SK-N-SH treated with all-trans-retinoic acid at 6 μM for 48 hours (cell line): ENCODE results near the gene KLF9.

ENCODE experiments used
- ATAC-seq: fragments of 200-7000 bp; cut with Tn5 transposase; 3 replicates; pipeline ENCODE4 v1.9.1; 2020; ENCODE audit warnings: mild to moderate bottlenecking, moderate library complexity
- ARNTL ChIP-seq: fragments of 450-650 bp; formaldehyde crosslinking; IDR thresholded peaks from 2 replicates; pipeline ENCODE4 v1.5.0; 2020; ENCODE audit warnings: low read depth, mild to moderate bottlenecking, moderate library complexity, borderline replicate concordance
- BACH2 ChIP-seq: fragments of 250-450 bp; sonication (Bioruptor Pico); IDR thresholded peaks from 2 replicates; pipeline ENCODE4 v1.9.0; 2021; ENCODE audit warnings: mild to moderate bottlenecking, borderline replicate concordance
- CREB5 ChIP-seq: fragments of 250-450 bp; sonication (Bioruptor Pico); IDR thresholded peaks from 2 replicates; pipeline ENCODE4 v1.5.1; 2020; ENCODE audit warnings: low read depth, mild to moderate bottlenecking, moderate library complexity
- CSDC2 ChIP-seq: fragments of 250-450 bp; sonication (Bioruptor Pico); IDR thresholded peaks from 2 replicates; pipeline ENCODE4 v1.5.0; 2020; ENCODE audit warnings: mild to moderate bottlenecking, moderate library complexity
- CSRNP3 ChIP-seq: fragments of 250-450 bp; sonication (Bioruptor Pico); IDR thresholded peaks from 2 replicates; pipeline ENCODE4 v1.5.1; 2021; ENCODE audit warnings: mild to moderate bottlenecking, moderate library complexity
- ESRRG ChIP-seq: fragments of 250-450 bp; sonication (Bioruptor Pico); IDR thresholded peaks from 2 replicates; pipeline ENCODE4 v1.6.1; 2021; ENCODE audit warnings: mild to moderate bottlenecking
- GLIS3 ChIP-seq: fragments of 250-450 bp; sonication (Bioruptor Pico); IDR thresholded peaks from 2 replicates; pipeline ENCODE4 v1.5.0; 2020; ENCODE audit warnings: mild to moderate bottlenecking, moderate library complexity
- ISL1 ChIP-seq: fragments of 250-450 bp; sonication (Bioruptor Pico); IDR thresholded peaks from 2 replicates; pipeline ENCODE4 v2.1.2; 2022; ENCODE audit warnings: mild to moderate bottlenecking, moderate library complexity
- OSR1 ChIP-seq: fragments of 250-450 bp; sonication (Bioruptor Pico); IDR thresholded peaks from 2 replicates; pipeline ENCODE4 v1.8.0; 2022; ENCODE audit warnings: moderate library complexity, mild to moderate bottlenecking, inconsistent platforms
- PATZ1 ChIP-seq: fragments of 250-450 bp; sonication (Bioruptor Pico); IDR thresholded peaks from 2 replicates; pipeline ENCODE4 v1.8.0; 2020; ENCODE audit warnings: mild to moderate bottlenecking, moderate library complexity, borderline replicate concordance
- POU6F1 ChIP-seq: fragments of 250-450 bp; sonication (Bioruptor Pico); IDR thresholded peaks from 2 replicates; pipeline ENCODE4 v1.8.0; 2021; ENCODE audit warnings: low read depth, mild to moderate bottlenecking, moderate library complexity, borderline replicate concordance
- PPARA ChIP-seq: fragments of 250-450 bp; sonication (Bioruptor Pico); IDR thresholded peaks from 2 replicates; pipeline ENCODE4 v1.5.0; 2020; ENCODE audit warnings: mild to moderate bottlenecking, borderline replicate concordance
- RARB ChIP-seq: fragments of 250-450 bp; sonication (Bioruptor Pico); IDR thresholded peaks from 2 replicates; pipeline ENCODE4 v1.8.0; 2021; ENCODE audit warnings: mild to moderate bottlenecking, moderate library complexity
- SNAI2 ChIP-seq: fragments of 250-450 bp; sonication (Bioruptor Pico); IDR thresholded peaks from 2 replicates; pipeline ENCODE4 v1.5.0; 2020; ENCODE audit warnings: mild to moderate bottlenecking, moderate library complexity
- TCF4 ChIP-seq: fragments of 250-450 bp; sonication (Bioruptor Pico); IDR thresholded peaks from 2 replicates; pipeline ENCODE4 v1.8.0; 2021; ENCODE audit warnings: mild to moderate bottlenecking, moderate library complexity, borderline replicate concordance
- TOX ChIP-seq: fragments of 250-450 bp; sonication (Bioruptor Pico); IDR thresholded peaks from 2 replicates; pipeline ENCODE4 v1.8.0; 2021; ENCODE audit warnings: mild to moderate bottlenecking, moderate library complexity, borderline replicate concordance
- TSHZ2 ChIP-seq: fragments of 250-450 bp; sonication (Bioruptor Pico); IDR thresholded peaks from 2 replicates; pipeline ENCODE4 v1.5.0; 2020; ENCODE audit warnings: mild to moderate bottlenecking, moderate library complexity
- ZC3H10 ChIP-seq: fragments of 250-450 bp; sonication (Bioruptor Pico); IDR thresholded peaks from 2 replicates; pipeline ENCODE4 v1.5.1; 2021; ENCODE audit warnings: mild to moderate bottlenecking, moderate library complexity
- ZFP3 ChIP-seq: fragments of 250-450 bp; sonication (Bioruptor Pico); IDR thresholded peaks from 2 replicates; pipeline ENCODE4 v1.5.0; 2020; ENCODE audit warnings: mild to moderate bottlenecking, moderate library complexity
- ZFP30 ChIP-seq: fragments of 450-650 bp; formaldehyde crosslinking; IDR thresholded peaks from 2 replicates; pipeline ENCODE4 v1.5.0; 2022; ENCODE audit warnings: mild to moderate bottlenecking, moderate library complexity
- ZNF565 ChIP-seq: fragments of 450-650 bp; formaldehyde crosslinking; conservative IDR thresholded peaks from 2 replicates; pipeline ENCODE4 v1.5.0; 2020; ENCODE audit warnings: low read depth, mild to moderate bottlenecking, moderate library complexity
- ZNF8 ChIP-seq: fragments of 450-650 bp; formaldehyde crosslinking; IDR thresholded peaks from 2 replicates; pipeline ENCODE4 v1.5.0; 2020; ENCODE audit warnings: mild to moderate bottlenecking, moderate library complexity

Gene KLF9

GRCh38 chr9:70347046-70347445 is 67.4 kb downstream of the KLF9 start:
- no peak for ATAC-seq
- TF ChIP-seq CSRNP3 (CRISPR knock-in tag) = no peak
- TF ChIP-seq PATZ1 (CRISPR knock-in tag) = no peak
- no peak for TF ChIP-seq POU6F1 (CRISPR knock-in tag)
- no peak for TF ChIP-seq RARB (CRISPR knock-in tag)
- TF ChIP-seq BACH2 (CRISPR knock-in tag) = no peak
- TF ChIP-seq TCF4 (CRISPR knock-in tag) = no peak
- TF ChIP-seq ISL1 (CRISPR knock-in tag) = no peak
- no peak for TF ChIP-seq ZNF565 (CRISPR knock-in tag)
- no peak for TF ChIP-seq ZNF8 (CRISPR knock-in tag)
- no peak for TF ChIP-seq CREB5 (CRISPR knock-in tag)
- TF ChIP-seq ZC3H10 (CRISPR knock-in tag) = no peak
- no peak for TF ChIP-seq GLIS3 (CRISPR knock-in tag)
- no peak for TF ChIP-seq TSHZ2 (CRISPR knock-in tag)
- TF ChIP-seq ESRRG (CRISPR knock-in tag) = no peak
- TF ChIP-seq PPARA (CRISPR knock-in tag) = no peak
- no peak for TF ChIP-seq ARNTL (CRISPR knock-in tag)
- TF ChIP-seq ZFP3 (CRISPR knock-in tag) = no peak
- no peak for TF ChIP-seq ZFP30 (CRISPR knock-in tag)
- TF ChIP-seq CSDC2 (CRISPR knock-in tag) = no peak
- TF ChIP-seq TOX (CRISPR knock-in tag) = no peak

GRCh38 chr9:70340572-70340971 is 73.9 kb downstream of the KLF9 start:
- ATAC-seq = 0 out of 3 replicates have a peak, but pooled peaks have one; percentile 42
- no peak for TF ChIP-seq TCF4 (CRISPR knock-in tag)
- TF ChIP-seq OSR1 (CRISPR knock-in tag) = no peak
- no peak for TF ChIP-seq ZNF565 (CRISPR knock-in tag)
- no peak for TF ChIP-seq PATZ1 (CRISPR knock-in tag)
- TF ChIP-seq ZC3H10 (CRISPR knock-in tag) = no peak
- TF ChIP-seq SNAI2 (CRISPR knock-in tag) = no peak
